IMR-90 (cell line): ENCODE measurements around the gene BNIP2.

ENCODE experiments used
- BHLHE40 ChIP-seq: fragments of 150-350 bp; IDR thresholded peaks from 2 replicates; pipeline ENCODE4 v1.6.1; 2016; ENCODE audit warnings: mild to moderate bottlenecking, low read depth, low read length
- CTCF ChIP-seq: conservative IDR thresholded peaks from 2 replicates; pipeline ENCODE4 v1.5.1; 2012; ENCODE audit warnings: mild to moderate bottlenecking, low read depth, low read length, improper control_type of control experiment
- MAFK ChIP-seq: IDR thresholded peaks from 2 replicates; pipeline ENCODE4 v1.6.1; 2012; ENCODE audit warnings: low read depth, low read length, improper control_type of control experiment
- MXI1 ChIP-seq: IDR thresholded peaks from 2 replicates; pipeline ENCODE4 v1.6.1; 2012; ENCODE audit warnings: low read depth, mild to moderate bottlenecking, low read length, moderate library complexity, borderline replicate concordance
- POLR2A ChIP-seq: IDR thresholded peaks from 2 replicates; pipeline ENCODE4 v1.6.1; 2012; ENCODE audit warnings: mild to moderate bottlenecking, low read depth, low read length
- SMC3 ChIP-seq: fragments of 150-350 bp; IDR thresholded peaks from 2 replicates; pipeline ENCODE4 v1.6.1; 2016; ENCODE audit warnings: low read depth, mild to moderate bottlenecking, antibody characterized with exemption, low read length, moderate library complexity

- TF ChIP-seq CTCF = no peak
- TF ChIP-seq POLR2A = no peak
- TF ChIP-seq MXI1 = no peak
- TF ChIP-seq MAFK = no peak
- TF ChIP-seq SMC3 = no peak
- TF ChIP-seq BHLHE40 = no peak
These were observed 12.8 kb upstream of the BNIP2 start for GRCh38 chr15:59701880-59702279.
